Inferior parietal cortex (tissue), 1 donor: ENCODE results near the gene NPC1.
"Not testable (repeated sequence)": the region's sequence is repeated elsewhere in the genome, so short reads cannot be mapped to it uniquely, and the experiment has no call there.

Source experiments
- DNase-seq: peaks from one replicate; pipeline ENCODE4 v3.0.0-alpha.2; 2016; ENCODE audit errors: extremely low spot score

NPC1 gene

GRCh38 chr18:23575309-23575651 is 11.0 kb downstream of the NPC1 start:
- DNase-seq, result no peak

DNA sequence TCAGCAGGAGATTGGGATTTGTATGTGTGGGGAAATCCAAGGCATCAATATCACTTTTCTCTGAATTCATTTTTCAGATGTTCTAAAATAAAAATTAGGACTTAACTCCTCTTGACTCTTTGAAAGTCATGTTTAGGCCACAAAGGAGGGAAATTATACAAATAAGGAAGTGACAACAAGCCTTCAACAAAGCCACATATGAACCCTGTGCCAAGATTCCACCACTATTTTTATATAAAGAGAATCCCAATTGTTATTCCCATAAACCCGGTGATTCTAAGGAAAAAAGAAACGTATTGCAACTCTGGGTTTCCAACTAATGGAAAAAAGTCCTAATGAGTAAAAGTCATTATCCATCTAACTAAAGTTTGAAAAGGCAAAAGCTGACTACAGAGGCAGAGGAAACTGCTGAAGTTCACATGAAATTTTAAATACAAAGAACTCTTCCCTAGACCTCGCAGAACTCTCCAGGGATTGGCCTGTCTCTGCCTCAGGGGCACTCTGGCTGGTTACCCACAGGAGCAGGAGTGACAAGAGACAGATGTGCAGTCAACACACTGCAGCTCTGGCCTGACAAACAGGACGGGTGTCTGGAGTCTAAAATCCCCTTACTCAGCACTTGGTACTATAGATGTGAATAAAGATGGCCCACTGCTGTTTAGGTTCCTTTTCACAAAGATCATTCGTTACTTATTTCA is 11.5 kb downstream of the NPC1 start:
- DNase-seq, result no peak

DNA sequence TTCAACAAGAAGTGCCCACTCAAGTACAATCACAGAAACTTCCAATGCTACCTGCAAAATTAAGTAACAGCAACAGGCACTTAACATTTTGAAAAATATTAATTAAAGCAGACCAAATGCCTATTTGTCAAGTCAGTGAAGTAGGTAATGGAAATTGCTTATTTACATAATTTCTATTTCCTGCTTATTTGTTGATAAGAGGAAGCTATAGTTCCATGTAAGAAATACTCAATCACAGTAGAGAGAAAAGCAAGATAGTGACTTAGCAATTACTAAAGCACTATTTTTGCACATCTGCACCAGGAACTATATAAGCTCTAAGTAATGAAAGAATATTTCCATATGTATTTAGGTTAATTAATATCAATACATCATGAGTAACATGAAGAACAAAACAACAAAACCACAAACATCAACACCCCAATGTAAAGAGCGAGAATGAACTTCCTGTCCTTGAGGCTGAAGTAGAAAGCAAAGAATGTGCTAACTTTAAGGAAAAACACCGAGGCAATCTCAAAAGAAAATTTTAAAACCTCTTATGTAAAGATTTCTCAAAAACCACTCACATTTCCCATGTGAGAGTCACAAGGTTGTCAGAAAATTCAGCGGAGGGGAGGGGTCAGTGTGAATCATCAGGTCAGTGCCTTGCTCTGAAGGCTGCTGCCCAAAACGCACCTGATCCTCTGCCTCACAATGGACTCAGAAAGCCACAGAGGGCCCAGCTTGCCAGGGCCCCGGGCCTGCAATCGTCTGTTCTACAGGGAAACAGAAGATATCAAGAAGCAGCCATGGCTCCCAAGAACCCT is 12.5 kb downstream of the NPC1 start:
- no peak for DNase-seq

DNA sequence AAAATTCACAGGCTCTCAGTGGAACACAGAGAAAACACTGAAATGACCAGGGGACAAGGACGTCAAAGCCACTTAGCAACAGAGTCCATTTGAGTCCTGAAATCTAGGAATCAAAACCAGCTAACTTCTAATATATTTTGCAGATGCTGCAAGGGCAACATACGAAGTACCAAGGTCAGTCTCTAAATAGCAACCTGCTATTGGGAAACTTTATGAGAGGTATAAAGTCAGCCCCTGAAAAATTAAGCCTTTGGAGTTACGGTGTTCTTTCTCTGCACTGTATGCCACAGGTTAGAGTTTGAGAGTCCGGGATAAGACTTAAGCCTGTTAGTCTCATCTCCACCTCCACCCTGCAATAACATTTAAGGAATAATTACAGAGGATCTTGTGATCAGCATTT is 13.3 kb downstream of the NPC1 start:
- DNase-seq, result no peak

DNA sequence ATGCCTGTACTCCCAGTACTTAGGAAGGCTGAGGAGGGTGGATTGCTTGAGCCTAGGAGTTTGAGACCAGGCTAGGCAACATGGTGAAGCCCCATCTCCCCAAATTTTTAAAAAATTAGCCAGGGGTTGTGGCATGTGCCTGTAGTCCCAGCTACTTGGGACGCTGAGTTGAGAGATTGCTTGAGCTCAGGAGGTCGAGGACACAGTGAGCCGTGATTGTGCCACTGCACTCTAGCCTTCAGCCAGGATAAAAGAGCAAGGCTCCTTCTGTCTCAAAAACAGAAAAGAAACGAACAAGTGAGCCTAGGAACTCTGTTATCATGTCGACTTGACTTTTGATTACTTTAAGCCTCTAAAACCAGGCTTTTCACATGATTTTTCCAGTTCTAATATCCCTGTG is 13.7 kb downstream of the NPC1 start:
- no peak for DNase-seq

GRCh38 chr18:23572012-23572411 is 14.3 kb downstream of the NPC1 start:
- no peak for DNase-seq

GRCh38 chr18:23570912-23571504 is 15.3 kb downstream of the NPC1 start:
- DNase-seq, result no peak

GRCh38 chr18:23569299-23570063 is 16.8 kb downstream of the NPC1 start:
- no peak for DNase-seq

GRCh38 chr18:23568281-23569138 is 17.8 kb downstream of the NPC1 start:
- no peak for DNase-seq

- no peak for DNase-seq
Measured at GRCh38 chr18:23567671-23568070, 18.6 kb downstream of the NPC1 start.

- DNase-seq, result no peak
Measured at GRCh38 chr18:23565916-23566547, 20.3 kb downstream of the NPC1 start.

DNA sequence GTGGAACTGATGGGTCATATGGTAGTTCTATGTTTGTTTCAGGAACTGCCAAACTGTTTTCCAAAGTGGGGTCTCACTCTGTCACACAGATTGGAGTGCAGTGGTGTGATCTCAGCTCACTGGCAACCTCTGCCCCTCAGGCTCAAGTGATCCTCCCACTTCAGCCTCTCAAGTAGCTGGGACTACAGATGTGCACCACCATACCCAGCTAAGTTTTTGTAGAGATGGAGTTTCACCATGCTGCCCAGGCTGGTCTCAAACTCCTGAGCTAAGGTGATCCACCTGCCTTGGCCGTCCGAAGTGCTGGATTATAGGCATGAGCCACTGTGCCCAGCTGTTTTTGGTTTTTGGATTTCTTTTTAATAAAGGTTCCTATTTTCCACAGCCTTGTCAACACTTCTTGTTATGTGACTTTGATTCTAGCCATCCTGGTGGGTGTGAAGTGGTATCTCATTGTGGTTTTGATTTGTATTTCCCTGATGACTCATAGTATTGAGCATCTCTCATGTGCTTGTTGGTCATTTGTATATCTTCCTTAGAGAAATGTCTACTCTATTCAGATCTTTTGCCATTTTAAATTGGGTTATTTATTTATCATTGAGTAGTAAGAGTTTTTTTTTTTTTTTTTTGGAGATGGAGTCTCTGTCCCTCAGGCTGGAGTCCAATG is 22.8 kb downstream of the NPC1 start:
- DNase-seq, result no peak

DNA sequence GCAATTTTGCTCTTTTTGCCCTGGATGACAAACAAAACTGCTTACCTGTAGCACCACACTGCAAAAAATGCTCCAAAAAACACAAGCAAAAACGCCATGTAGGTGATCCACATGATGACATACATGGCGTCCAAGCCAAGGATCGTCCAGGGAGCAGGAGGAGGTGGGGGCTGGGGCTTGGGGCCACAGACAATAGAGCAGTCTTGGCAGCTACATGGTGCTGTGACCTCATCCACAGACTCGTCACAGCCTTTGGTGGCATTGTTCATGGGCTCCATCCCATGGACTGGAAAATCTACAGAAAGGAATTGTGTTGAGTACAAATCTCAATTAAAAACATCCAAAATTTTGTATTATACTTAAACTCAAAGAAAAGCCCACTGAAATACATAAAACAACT is 26.1 kb downstream of the NPC1 start:
- peak; percentile 62 for DNase-seq

- not testable (repeated sequence) for DNase-seq
Measured at GRCh38 chr18:23557511-23557910, 28.8 kb downstream of the NPC1 start.

- no peak for DNase-seq
Measured at GRCh38 chr18:23556145-23556780, 30.0 kb downstream of the NPC1 start.

DNA sequence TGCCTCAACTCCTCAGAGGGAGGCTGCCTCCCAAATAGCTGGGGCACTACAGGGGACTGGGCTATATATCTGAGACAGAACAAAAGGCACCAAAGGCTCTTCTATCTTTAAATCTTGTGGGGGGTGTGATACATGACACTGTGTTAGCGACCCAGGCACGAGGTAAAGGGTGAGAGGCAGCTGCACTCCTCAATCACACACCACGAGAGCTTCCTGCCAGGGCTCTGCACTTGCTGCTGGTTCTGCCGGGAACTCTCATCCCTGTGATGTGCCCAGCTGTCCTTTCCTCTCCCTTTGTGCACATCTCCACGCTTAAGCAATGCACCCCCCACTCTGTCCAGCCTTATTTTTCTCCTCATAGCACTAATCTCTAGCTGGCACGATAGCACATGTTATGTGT is 32.4 kb downstream of the NPC1 start:
- DNase-seq, result no peak

- no peak for DNase-seq
Measured at GRCh38 chr18:23552505-23552904, 33.8 kb downstream of the NPC1 start.

- no peak for DNase-seq
Measured at GRCh38 chr18:23551978-23552377, 34.3 kb downstream of the NPC1 start.

DNA sequence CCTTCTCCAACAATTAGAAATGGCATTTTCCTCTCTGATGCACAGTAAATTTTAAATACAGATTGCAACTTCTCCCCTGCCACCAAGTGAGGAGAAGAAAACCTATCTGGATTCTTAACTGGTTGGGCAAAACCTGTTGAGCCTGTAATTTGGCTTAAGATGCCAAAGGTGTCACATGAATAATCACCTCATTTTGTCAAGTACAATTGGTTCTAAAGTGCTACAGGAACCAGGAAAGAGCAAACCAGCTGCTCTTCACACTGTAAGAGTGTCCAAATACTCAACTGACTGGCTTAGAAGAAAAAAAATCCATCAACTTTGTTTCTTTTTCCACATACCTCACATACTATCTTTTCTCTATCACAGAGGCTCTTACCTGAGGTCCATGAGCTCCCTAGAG is 35.4 kb downstream of the NPC1 start:
- DNase-seq, result no peak

DNA sequence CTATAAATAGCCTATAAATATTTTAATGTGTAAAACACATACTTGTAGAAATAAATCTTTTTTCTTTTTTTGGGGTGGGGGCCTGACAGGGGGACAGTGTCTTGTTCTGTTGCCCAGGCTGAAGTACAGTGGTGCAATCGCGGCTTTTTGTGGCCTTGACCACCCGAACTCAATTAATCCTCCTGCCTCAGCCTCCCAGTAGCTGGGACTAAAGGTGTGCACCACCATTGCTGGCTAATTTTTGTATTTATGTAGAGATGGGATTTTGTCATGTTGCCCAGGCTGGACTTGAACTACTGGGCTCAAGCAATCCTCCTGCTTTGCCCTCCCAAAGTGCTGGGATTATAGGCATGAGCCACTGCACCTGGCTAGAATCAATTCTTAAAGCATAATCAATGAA is 37.6 kb downstream of the NPC1 start:
- no peak for DNase-seq
